GM19395 (cell line): ENCODE data around the gene VWA5A.
"Not testable (repeated sequence)": the region's sequence is repeated elsewhere in the genome, so short reads cannot be mapped to it uniquely, and the experiment has no call there.

Source experiments
- ATAC-seq: cut with Tn5 transposase; IDR thresholded peaks from one replicate; pipeline ENCODE4 v1.9.1; 2021; ENCODE audit warnings: mild to moderate bottlenecking, moderate library complexity; ENCODE audit not compliant: unreplicated experiment

The VWA5A gene

GRCh38 chr11:124160986-124161385, 45.7 kb downstream of the VWA5A start:
- ATAC-seq = no peak

- ATAC-seq = no peak
Observed at GRCh38 chr11:124167826-124168231, 52.6 kb downstream of the VWA5A start.

DNA sequence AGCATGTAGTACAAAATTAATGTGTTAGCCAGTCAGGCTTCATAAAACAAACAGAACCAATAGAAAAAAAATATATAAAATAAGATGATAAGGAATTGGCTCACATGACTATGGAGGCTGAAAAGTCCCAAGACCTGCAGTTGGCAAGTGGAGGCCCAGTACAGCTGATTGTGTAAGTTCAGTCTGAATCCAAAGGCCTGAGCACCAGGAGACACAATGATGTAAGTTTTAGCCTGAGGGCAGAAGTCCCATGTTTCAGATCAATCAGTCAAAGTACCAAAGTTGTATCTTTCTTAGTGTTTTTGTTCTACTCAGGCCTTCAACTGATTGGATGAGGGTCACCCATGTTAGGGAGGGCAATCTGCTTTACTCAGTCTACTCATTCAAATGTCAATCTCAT, 53.5 kb downstream of the VWA5A start:
- ATAC-seq = no peak

DNA sequence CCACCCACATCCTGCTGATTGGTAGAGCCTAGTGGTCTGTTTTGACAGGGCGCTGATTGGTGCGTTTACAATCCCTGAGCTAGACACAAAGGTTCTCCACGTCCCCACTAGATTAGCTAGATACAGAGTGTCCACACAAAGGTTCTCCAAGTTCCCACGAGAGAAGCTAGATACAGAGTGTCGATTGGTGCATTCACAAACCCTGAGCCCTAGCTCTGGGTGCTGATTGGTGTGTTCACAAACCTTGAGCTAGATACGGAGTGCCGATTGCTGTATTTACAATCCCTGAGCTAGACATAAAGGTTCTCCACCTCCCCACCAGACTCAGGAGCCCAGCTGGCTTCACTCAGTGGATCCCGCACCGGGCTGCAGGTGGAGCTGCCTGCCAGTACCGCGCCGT, 55.1 kb downstream of the VWA5A start:
- ATAC-seq = not testable (repeated sequence)

GRCh38 chr11:124170801-124171586, 55.7 kb downstream of the VWA5A start:
- ATAC-seq = no peak

GRCh38 chr11:124172101-124172500, 56.9 kb downstream of the VWA5A start:
- no peak for ATAC-seq

- no peak for ATAC-seq
Observed at GRCh38 chr11:124172599-124172998, 57.3 kb downstream of the VWA5A start.

DNA sequence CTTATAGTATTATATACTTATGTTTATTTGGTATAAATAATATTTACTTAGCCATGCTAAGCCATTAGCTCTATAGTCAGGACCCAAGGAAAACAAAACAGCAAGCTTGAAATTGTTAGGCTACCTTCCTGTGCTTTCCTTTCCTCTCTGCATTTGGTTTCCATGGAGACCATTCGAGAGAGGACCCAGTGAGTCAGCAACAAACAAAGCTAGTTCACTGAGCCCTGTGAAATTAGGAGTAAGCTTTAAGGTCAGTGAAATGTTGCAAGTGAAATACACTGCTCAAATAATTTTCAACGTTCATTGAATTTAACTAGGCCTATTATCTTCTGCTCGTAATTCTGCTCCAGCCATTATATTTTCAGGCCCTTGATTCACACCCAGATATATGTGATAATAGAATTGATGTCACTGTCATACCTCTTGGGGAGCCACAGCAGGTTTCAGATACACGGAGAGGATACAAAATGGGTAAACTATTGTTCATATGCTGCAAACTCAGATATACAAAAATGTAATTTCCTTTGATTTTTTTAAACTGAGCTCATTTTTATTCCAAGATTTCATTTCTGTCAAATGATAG, 58.8 kb downstream of the VWA5A start:
- ATAC-seq = no peak

- no peak for ATAC-seq
Observed at GRCh38 chr11:124176925-124177715, 61.9 kb downstream of the VWA5A start.

- ATAC-seq = no peak
Observed at GRCh38 chr11:124179310-124179709, 64.1 kb downstream of the VWA5A start.

DNA sequence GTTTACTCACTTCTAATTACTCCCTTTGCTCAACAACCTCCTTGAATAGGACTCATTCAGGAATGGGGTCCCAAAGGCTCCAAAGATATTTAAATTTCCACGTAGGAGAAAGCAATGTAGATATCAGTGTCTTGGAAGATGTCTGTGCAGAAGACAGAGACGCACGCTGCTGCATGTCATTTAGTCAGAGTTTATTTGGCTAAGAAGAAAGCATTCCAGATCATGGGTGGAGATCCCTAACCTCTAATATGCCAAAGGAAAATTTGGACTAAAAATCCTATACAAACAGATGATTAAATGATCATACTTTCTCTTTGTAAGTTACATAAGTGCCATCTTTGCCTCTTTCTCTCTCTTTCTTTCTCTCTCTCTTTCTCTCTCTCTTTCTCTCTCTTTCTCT, 67.8 kb downstream of the VWA5A start, which contains the start of gene OR10D3:
Gene OR10D3, plus strand, starts transcription at position 278 of the 400 bp plus-strand sequence. CDS start 1,925 bp downstream, outside the sequence.
- ATAC-seq = no peak

DNA sequence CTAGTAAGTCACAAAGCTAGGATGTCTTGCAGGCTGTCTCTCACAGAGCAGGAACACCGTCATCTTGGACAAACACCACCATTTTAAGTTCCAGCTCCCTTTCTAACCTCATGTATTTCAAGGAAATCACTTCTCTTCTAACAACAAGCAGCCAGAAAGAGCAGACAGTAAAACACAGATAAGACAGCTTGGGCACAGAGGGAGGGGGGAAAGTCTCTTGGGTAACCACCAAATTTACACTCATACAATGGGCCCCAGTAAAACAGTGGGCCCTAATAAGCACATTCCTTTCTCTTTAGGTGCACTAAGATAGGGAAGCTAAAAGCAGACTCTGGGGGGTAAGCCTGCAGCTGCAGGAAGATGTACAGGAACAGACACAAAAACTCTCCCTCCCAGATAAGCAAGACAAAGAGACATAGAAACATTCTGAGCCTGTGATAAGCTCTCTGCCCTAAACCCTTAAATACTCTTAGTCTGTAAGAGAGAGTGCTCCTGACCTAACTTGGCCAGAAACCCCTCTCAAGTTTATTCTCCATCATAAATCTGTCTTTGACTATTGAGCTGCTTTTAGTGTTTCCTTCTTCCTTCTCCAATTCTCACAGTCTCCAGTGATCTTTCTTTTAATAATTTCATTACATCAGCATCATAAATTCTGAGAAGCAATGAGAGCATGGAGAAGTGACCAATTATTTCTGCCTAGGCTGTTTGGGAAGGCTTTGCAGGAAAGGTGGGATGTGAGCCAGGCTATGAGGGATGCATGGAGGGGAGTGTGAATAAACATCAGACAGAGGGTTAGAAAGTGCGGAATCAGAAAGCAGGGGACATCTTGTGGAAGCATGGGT, 75.3 kb downstream of the VWA5A start:
- no peak for ATAC-seq

DNA sequence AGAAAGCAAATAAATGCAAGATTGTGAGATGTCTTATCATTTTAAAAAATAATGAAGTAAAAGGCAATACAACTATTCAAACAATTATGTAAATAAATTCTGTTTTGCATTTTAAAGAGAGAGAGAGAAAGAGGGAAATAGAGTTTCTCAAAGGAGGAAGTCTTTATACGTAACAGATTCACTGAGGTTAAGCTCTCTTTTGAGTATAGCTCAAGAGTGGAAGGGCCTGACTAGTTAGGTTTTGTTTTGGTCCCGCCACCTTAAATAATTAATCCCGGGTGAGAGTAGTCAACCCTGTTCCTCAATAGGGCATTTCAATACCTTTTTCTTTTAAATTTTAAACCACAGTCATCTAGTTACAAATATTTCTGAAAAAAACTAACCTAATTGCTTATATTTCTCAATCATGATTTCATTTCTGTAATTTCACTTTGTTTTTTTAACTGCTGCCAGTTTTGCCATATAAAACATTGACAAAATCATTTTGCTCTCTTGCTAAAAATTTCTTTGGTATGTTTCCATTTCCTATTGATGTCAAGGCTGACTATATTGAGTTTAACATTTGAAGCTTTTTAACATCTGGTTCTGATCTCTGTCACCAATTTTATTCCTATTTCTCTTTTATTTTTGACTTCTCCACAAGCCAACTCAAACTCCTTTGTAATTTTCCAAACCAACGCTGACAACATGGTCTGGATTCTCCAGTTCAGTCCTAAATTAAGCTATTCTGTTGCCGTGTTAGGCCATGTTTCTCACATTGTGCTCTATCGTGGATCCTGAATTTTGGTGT, 78.2 kb downstream of the VWA5A start:
- ATAC-seq = peak; percentile 81

GRCh38 chr11:124194293-124195188, 79.3 kb downstream of the VWA5A start:
- no peak for ATAC-seq

DNA sequence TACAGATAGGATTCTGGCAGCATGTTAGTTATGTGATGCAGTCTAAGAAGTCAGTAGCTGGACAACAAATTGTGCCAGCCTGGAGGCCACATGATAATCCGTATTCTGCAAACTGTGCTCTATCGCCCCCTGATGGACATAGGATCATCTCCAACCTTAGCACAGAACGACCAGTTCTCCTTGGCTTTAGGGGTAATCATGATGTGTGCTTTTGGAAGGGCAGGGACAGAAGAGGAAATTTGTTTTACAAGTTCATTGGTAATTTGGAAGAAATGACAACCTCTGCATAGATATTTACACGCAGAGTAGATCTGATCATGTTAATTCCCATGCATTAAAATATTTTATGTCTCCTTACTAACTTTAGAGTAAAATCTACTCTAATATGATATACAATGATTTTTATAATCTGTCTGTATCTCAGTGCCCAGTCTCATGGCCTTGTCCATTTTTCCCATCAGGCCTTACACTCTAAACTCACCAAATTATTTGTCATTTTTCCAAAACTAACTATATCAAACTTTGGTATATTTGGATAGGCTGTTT, 80.0 kb downstream of the VWA5A start:
- ATAC-seq = peak; percentile 84
